Measurements from ENCODE around the gene CDK14.
A peak's percentile ranks its signal among the peaks of the same experiment; 100 is the strongest.

CDK14 gene

DNA sequence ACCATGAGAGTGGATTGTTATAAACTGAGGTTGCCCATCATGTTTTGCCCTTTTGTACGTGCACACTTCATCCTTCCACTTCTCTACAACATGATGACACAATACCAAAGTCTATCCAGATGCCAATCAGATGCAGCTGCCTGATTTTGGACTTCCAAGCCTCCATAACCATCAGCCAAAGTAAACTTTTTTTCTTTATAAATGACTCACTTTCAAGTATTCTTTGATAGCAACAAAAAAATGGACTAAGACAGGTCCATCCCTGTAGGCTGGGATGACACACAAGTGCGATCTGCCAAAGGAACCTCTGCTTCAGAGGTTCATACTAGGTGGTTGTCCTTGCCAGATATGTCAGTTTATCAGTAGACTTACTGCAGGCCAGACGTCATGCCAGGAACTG is 347.9 kb downstream of the CDK14 start:
- Histone ChIP-seq H3K9me3 (ENCODE audit: insufficient read depth, low read length) (no peaks in the 10 kb centered on the region), H3K4me3 (ENCODE audit: low read length) (no peak overlapping the region), H2AFZ (ENCODE audit: low read depth, low read length) (no peak overlapping the region), H3K36me3 (replicated peaks; ENCODE audit: low read depth, low read length) (no peaks in the 10 kb centered on the region), H3K4me1 (ENCODE audit: low read length) (peaks cover 11% of the 10 kb centered on the region), H3K9ac (ENCODE audit: low read length) (no peak overlapping the region), H3K4me2 (ENCODE audit: low read length) (no peak overlapping the region), H3K27ac (ENCODE audit: low read length) (no peak overlapping the region), H4K20me1 (ENCODE audit: insufficient read depth, low read length) (no peaks in the 10 kb centered on the region), H3K79me2 (ENCODE audit: low read length) (no peaks in the 10 kb centered on the region), H3K27me3 (ENCODE audit: low read depth, low read length) (no peaks in the 10 kb centered on the region)
- TF ChIP-seq, protein P1, sequence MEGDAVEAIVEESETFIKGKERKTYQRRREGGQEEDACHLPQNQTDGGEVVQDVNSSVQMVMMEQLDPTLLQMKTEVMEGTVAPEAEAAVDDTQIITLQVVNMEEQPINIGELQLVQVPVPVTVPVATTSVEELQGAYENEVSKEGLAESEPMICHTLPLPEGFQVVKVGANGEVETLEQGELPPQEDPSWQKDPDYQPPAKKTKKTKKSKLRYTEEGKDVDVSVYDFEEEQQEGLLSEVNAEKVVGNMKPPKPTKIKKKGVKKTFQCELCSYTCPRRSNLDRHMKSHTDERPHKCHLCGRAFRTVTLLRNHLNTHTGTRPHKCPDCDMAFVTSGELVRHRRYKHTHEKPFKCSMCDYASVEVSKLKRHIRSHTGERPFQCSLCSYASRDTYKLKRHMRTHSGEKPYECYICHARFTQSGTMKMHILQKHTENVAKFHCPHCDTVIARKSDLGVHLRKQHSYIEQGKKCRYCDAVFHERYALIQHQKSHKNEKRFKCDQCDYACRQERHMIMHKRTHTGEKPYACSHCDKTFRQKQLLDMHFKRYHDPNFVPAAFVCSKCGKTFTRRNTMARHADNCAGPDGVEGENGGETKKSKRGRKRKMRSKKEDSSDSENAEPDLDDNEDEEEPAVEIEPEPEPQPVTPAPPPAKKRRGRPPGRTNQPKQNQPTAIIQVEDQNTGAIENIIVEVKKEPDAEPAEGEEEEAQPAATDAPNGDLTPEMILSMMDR (IDR thresholded peaks at IDR 0.05; ENCODE audit: low read depth, low read length): no peak
- no peak for TF ChIP-seq EZH2phosphoT487 (IDR thresholded peaks at IDR 0.05; ENCODE audit: low read depth)

DNA sequence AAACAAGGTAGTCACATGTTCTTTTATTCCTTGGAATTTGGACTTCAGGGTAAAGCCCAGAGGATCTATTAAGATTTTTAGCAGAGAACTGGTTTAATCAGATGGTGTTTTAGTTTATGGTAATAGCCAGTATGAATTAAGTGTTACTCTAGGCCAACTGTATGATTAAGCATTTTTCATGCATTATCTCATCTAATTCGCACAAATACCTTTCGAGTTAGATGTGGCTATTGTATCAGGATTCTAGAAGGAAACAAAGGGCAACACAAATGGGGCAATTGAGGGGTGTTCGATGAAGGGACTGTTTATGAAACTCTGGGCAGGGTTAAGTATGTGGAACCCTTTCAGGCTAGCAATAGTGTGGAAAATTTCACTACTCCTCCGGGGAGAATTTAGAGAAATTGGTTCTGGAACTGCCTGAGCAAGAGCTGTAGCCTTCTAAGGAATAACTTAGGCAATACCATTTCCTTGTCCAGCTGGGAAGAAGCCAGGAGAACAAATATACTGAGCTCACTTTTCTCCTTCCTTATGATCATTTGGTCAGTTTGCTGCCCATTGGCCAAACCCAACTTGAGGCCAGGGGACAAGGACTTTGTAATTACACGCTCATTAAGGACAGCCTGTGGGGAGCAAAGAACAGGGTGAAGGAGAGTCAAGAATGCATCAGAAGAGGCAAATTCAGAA is 349.1 kb downstream of the CDK14 start:
- TF ChIP-seq EZH2phosphoT487 (IDR thresholded peaks at IDR 0.05; ENCODE audit: low read depth): no peak
- TF ChIP-seq, protein P1 (IDR thresholded peaks at IDR 0.05; ENCODE audit: low read depth, low read length): no peak
- H3K4me2 ChIP-seq (ENCODE audit: low read length): no peak overlapping the region
- no peaks in the 10 kb centered on the region for H4K20me1 ChIP-seq (ENCODE audit: insufficient read depth, low read length)

DNA sequence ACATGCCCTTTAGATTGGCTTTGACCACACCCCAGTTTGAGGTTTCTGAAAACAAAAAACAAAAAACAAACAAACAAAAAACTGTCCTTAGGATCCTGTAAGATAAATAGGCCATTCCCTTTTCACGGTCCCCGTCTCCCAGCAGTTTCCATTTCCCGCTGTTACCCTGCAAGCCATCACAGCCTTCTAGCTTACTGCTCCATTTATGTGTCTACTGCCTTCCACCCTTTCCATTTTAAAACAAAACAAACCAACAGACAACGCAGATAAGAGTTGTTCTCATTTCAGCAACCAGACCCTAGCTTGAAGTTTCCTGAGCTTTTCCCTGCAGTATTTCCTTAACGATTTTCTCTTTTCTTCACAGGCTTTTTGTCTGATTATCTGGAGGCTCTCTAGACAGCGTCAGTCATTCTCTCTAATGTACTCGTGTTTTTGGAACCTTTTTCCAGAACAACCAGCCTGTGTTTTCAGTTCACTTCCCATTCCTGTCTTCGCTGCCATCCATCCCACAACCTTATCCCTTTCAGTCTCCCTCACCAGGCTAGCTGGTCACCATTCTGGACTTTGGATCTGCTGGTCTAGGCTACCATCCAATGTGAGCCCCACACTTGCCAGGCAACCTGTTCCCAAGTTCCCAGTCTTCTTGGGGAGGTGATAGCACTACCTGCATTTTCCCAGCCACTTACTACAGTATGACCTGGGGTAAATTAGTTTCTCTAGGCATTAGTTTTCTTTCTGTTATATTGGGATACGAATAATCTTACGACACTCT is 350.8 kb downstream of the CDK14 start:
- Histone ChIP-seq H3K4me3 (ENCODE audit: low read length) (no peak overlapping the region), H2AFZ (ENCODE audit: low read depth, low read length) (no peak overlapping the region), H3K27me3 (ENCODE audit: low read depth, low read length) (no peaks in the 10 kb centered on the region), H3K9ac (ENCODE audit: low read length) (no peak overlapping the region), H3K27ac (ENCODE audit: low read length) (no peak overlapping the region), H4K20me1 (ENCODE audit: insufficient read depth, low read length) (no peaks in the 10 kb centered on the region), H3K4me1 (ENCODE audit: low read length) (peaks cover 11% of the 10 kb centered on the region), H3K36me3 (replicated peaks; ENCODE audit: low read depth, low read length) (no peaks in the 10 kb centered on the region), H3K79me2 (ENCODE audit: low read length) (no peaks in the 10 kb centered on the region), H3K9me3 (ENCODE audit: insufficient read depth, low read length) (no peaks in the 10 kb centered on the region), H3K4me2 (ENCODE audit: low read length) (no peak overlapping the region)
- TF ChIP-seq EZH2phosphoT487 (IDR thresholded peaks at IDR 0.05; ENCODE audit: low read depth): no peak
- TF ChIP-seq, protein P1 (IDR thresholded peaks at IDR 0.05; ENCODE audit: low read depth, low read length): no peak

More for the DNA sequence above, 349.1 kb downstream of the CDK14 start:
- H3K4me3 ChIP-seq (ENCODE audit: low read length): no peak overlapping the region
- H3K9me3 ChIP-seq (ENCODE audit: insufficient read depth, low read length): no peaks in the 10 kb centered on the region
- no peak overlapping the region for H2AFZ ChIP-seq (ENCODE audit: low read depth, low read length)
- H3K9ac ChIP-seq (ENCODE audit: low read length): no peak overlapping the region
- peaks cover 11% of the 10 kb centered on the region for H3K4me1 ChIP-seq (ENCODE audit: low read length)
- H3K79me2 ChIP-seq (ENCODE audit: low read length): no peaks in the 10 kb centered on the region
- H3K27ac ChIP-seq (ENCODE audit: low read length): no peak overlapping the region
- H3K27me3 ChIP-seq (ENCODE audit: low read depth, low read length): no peaks in the 10 kb centered on the region
- H3K36me3 ChIP-seq (replicated peaks; ENCODE audit: low read depth, low read length): no peaks in the 10 kb centered on the region

DNA sequence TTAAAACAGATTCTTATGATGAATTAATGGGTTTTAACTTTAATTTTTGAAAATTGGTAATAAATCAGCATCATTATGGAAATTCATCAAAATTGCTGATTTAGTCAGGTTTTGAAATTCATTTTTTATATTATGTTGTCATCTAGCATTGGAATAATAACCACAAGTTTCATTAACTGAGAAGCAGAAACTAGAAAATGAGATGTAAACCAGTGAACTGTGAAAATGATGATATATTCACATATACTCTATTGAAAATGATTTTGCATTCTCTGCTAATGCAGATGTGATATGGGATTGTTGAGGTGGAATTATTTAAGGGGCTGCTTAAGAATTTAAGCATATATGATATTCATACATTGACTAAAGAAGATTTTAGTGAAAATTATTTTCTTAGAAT is 352.0 kb downstream of the CDK14 start:
- H3K4me3 ChIP-seq (ENCODE audit: low read length): no peak overlapping the region
- no peaks in the 10 kb centered on the region for H3K27me3 ChIP-seq (ENCODE audit: low read depth, low read length)
- H2AFZ ChIP-seq (ENCODE audit: low read depth, low read length): no peak overlapping the region
- no peaks in the 10 kb centered on the region for H3K79me2 ChIP-seq (ENCODE audit: low read length)
- H3K36me3 ChIP-seq (replicated peaks; ENCODE audit: low read depth, low read length): no peaks in the 10 kb centered on the region
- no peak overlapping the region for H3K27ac ChIP-seq (ENCODE audit: low read length)
- H3K4me2 ChIP-seq (ENCODE audit: low read length): peak overlapping the region; percentile 11; the same call in 1 of the 2 replicates
- peaks cover 11% of the 10 kb centered on the region for H3K4me1 ChIP-seq (ENCODE audit: low read length)
- TF ChIP-seq, protein P1 (IDR thresholded peaks at IDR 0.05; ENCODE audit: low read depth, low read length): no peak
- TF ChIP-seq EZH2phosphoT487 (IDR thresholded peaks at IDR 0.05; ENCODE audit: low read depth): no peak
- no peaks in the 10 kb centered on the region for H4K20me1 ChIP-seq (ENCODE audit: insufficient read depth, low read length)
- no peaks in the 10 kb centered on the region for H3K9me3 ChIP-seq (ENCODE audit: insufficient read depth, low read length)
- H3K9ac ChIP-seq (ENCODE audit: low read length): no peak overlapping the region

Measured in OCI-LY3 (cell line).